Cortex of kidney (tissue), 1 donor: ENCODE measurements around the gene EHD3.

ENCODE experiments used
- DNase-seq: peaks from one replicate; lab custom pipeline; 2025; lab: John Stamatoyannopoulos, UW

The EHD3 gene

DNA sequence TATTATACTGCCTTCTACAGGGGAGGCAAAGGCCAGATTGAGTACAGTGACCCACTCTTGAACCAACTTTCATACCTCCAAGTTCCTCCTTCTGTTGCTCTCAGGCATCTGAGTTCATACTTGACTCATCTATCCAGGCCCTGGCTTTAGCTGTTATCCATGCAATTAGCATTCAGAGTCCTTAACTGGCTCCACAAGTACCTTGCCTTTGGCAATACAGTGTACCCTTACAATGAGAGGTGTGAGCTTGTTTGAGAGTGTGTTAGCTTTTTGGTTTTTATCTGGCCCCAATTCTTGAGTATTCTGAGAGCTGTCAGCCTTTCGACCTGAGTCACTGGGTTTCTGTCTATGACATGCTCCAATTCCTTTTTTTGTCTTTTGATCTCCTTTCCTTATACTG is 60.2 kb downstream of the EHD3 start:
- DNase-seq = no peak

DNA sequence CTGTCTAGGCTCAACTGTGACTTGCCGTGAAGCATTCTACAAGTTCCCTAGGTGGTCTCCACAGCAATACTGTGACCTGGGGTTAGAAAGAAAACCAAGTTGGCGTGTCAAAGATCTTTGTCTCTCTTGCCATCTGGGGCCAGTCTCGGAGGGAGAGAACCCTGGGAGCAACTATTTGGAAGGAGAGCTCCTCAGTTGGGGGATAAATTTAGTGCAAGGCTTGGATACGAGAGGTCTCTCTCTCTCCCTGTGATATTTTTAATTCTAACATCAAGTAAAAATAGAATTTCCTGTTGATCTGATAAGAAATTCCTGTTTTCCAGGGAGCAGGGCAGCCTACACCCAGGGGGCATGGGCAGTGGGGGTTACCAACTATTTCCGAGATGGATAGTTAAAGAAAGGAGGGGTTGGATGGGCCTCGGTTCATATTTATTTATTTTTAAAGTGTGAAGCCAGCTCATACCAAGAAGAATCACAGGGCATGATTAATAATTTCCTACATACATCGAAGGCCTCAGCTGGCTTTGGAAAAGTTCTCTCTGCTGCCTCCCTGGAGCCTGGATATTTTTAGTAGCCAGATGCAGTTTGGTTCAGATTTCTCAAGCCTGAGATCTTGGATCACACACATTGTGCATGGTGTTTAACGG is 62.8 kb downstream of the EHD3 start:
- DNase-seq = no peak

DNA sequence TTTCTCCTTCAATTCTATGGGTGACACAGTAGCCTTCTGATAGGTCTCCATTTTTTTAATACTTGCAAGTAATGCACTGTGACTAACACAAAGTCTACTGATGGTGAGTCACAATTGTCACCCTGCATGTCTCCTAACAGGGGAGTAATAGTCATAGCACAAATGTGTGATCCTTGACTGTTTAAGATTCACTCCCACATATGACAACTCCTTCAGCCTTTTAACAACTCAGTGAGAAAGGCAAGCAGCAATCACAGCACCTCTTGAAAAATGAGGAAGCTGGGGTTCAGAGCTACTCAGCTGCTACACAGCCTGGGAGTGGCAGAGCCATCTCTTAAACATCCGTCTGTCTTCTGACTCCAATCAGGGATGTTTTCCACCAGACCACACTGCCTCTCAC is 63.8 kb downstream of the EHD3 start:
- no peak for DNase-seq

DNA sequence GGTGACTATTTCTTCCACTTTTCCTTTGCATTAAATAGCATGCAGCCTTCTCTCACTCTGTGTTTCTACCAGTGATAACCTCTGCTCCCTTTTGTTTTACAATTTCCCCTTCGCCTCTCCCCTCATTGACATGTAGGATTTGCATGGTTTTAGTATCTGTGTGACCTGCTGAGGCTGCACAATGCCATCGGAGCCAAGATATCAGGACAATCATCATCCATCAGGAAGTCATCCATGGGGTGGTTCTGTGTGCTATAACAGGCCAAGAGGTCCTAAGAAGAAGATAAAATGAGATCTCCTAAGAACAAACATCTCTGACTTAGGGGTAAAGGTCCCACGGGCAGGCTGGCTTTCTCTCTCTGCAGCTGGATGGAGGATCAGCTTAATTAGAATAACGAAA is 65.6 kb downstream of the EHD3 start:
- no peak for DNase-seq

DNA sequence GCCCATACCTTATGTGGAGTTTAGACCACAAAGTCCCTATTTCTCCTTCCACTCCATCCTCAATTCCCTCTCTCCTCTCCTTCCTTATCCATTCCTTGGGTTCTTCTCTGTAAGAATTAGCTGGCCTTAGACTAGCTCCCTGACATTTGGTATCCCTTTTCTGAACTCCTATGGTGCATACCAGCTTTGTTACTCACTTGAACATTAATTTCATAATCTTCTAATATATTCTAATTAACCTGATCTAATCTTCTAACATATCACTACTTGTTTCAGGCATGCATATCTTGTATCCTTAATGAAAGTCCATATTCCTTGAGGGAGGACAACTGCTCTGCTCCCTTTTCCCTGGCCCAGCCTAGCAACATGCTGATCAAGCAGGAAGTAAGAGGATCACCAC is 66.4 kb downstream of the EHD3 start:
- no peak for DNase-seq

DNA sequence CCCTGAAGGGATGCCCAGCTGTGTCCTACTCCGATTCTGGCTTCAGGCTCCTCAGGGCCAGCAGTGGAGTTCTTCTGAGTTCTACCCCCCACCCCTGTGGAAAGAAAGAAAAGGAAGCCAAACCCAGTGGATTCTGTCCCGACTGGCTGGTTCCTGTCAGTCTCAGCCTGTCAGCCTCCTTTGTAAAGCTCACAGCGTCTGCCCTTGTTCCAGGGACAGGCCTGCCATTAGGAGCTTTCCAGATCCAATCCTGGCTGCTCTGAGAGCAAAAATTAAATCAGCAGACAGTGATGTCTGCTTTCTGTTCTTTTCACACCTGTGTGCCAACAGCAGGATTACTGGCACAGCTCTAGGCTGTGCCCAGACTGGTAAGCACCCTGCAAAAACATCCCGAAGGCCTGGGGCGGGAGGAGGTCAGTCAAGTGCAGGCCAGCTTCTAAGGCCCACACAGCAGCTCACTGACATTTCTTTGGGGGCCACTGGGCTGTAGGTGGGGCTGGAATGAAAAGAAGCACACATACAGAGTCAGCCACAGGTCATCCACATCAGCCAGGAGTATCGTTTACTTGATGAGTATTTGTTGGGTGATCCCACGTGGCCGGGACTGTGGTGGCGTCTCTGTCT is 69.1 kb downstream of the EHD3 start:
- DNase-seq = no peak

DNA sequence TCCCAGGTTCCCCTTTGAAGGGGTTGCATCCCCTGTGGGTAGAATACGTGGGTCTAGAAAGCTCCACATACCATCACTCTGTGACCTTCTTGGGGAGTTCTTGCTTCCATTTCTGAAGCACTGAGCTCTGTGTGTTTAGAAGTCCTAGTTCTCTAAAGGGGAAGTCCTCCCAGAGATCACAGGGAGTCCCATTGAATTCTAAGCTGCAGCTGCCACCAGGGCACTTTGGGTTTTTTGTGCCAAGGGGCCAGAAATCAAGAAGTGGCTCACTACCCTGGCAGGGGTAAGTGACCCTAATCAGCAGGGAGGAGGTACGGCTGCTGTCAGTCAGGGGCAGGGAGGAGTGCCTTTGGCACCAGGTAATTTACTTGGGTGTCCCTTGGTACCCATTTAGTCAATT is 70.9 kb downstream of the EHD3 start:
- no peak for DNase-seq

DNA sequence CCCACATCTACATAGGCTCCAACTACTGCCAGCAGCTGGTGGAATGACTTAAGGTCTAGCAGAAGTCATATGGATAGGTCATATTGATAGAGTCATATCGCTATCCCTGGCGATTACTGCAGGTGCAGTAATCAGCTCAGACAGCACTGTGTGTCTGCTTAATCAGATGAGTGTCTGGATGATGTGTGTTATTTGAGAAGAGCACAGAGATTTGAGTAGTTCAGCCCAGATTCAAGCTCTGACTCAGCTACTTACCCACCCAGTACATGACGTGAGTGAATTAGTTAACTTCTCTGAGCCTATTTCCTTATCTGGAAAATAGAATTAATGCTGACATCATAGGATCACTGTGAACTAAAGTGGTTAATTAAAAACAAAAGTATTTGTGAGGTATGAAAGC is 78.9 kb downstream of the EHD3 start:
- no peak for DNase-seq

DNA sequence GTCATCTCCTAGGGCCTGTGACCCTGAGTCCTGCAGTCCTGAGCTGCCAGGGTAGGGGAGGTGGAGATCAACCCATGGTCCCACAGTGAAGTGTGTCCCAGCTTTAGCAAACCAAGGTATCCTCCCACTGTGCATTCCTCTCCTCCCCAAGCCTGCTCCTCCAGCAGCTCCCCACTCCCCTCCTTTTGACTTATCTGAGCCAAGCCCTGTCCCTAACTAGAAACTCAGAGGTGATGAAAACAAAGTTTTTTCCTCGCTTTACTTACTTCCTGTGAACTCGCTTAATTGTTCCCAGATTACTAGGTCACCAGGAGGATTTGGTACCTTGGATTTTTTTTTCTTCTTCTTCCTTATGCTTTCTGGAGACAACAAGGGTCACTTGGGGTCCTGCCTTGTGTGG is 80.8 kb downstream of the EHD3 start:
- DNase-seq = no peak

DNA sequence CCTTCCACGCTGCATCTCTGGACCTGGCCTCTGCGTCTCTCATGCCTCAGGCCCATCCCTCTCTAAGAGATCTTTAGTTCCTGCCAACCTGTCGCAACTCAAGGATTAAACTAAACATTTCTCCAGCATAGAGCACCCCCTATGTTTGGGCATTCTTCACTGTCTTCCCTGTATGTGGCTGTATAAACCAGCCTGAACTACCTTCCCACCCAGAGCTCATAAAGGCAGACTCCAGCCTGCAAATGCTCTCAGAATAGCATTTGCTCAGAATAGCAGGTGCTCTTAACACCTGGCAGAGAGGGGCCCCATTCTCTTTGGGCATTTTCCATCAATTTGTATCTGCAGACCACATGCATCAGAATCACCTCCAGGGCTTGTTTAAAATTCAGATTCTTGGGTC is 83.4 kb downstream of the EHD3 start:
- DNase-seq = no peak

DNA sequence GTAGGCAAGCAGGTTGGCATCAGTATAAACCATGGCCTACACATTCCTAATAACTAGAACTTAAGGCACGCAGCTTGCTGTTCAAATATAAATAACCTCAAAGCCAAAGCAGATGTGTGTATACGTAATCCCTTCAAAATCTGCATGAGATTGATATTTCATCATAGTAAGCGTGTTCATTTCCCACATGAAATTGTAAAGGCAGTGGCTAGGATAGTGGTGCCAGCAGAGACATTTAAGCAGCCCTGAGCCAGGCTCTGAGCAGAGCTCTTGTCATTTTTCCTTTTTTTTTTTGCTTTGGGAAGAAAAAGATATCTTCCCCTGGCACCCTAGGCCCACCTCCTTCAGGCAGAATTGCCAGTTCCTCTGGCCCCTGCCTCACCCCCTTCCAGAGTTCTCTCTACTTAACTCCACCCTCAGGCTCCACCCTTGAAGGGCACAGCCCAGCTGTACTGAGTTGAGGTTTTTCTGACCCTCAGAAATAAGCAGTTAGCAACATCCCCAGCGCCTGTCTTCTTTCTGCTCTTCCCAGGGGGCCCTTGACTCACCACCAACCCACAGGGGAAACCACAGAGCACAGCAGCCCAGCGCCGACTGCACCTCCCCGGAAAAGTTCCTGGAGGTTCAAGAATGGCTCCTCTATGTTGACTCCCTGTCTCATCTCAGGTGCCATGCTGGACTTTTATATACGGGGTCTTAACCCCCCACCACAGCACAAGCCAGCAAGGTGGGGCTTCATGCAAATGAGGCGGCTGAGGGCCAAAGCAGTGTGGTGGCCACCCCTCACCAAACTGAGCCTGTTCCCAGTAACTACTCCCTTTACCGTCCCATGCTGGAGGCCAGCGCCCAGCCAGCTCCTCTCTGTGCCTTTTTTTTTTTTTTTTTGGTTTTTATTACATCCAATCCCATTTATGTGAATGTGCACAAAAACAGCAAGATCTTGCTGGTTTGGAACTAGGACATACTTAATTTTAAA is 84.7 kb downstream of the EHD3 start:
- no peak for DNase-seq
